Naive thymus-derived CD8-positive, alpha-beta T cell (primary cell): ENCODE measurements around the gene GNAI1. TPM values are rescaled to one million over a fixed set of nuclear protein-coding genes. Genes with fewer than 3 reads are reported as not detected.
"Not testable (repeated sequence)": the region's sequence is repeated elsewhere in the genome, so short reads cannot be mapped to it uniquely, and the experiment has no call there.

Experiments
- ATAC-seq, 2 donors: fragments of 150-1000 bp; cut with Tn5 transposase in 1 of 2; sonication (Bioruptor Pico), chemical (Tn5 transposase) in 1 of 2; 1 replicate in 1 of 2; 2 replicates in 1 of 2; pipeline ENCODE4 v1.10.0; 2021; ENCODE audit warnings: mild to moderate bottlenecking in 2 of 2, moderate library complexity in 2 of 2
- POLR2A ChIA-PET: fragments of 350-600 bp; sonication (Branson Sonifier 250); formaldehyde crosslinking; loops from one replicate; lab custom pipeline; 2021; ENCODE audit warnings: antibody characterized with exemption; lab: Charles Lee
- DNase-seq, 10 donors: peaks; one replicate each; pipeline versions ENCODE4 v3.0.0 to v3.0.0-alpha.2; 2020 to 2022
- H3K27ac Mint-ChIP-seq, 10 donors: one replicate each; pipeline ENCODE4 v1.8.0; 2020 to 2022; ENCODE audit warnings: mild to moderate bottlenecking in 10 of 10, mixed read lengths in 10 of 10, moderate library complexity in 4 of 10, inconsistent platforms in 1 of 10
- H3K27me3 Mint-ChIP-seq, 5 donors: one replicate each; pipeline ENCODE4 v1.8.0; 2021 to 2022; ENCODE audit warnings: mixed read lengths in 5 of 5
- H3K36me3 Mint-ChIP-seq, 3 donors: one replicate each; pipeline ENCODE4 v1.8.0; 2020 to 2022; ENCODE audit warnings: mixed read lengths in 3 of 3, mild to moderate bottlenecking in 2 of 3, inconsistent platforms in 1 of 3
- H3K4me1 Mint-ChIP-seq, 4 donors: one replicate each; pipeline ENCODE4 v1.8.0; 2021 to 2022; ENCODE audit warnings: mixed read lengths in 4 of 4
- H3K4me3 Mint-ChIP-seq, 10 donors: one replicate each; pipeline ENCODE4 v1.8.0; 2020 to 2022; ENCODE audit warnings: mild to moderate bottlenecking in 10 of 10, mixed read lengths in 10 of 10, moderate library complexity in 6 of 10, inconsistent platforms in 1 of 10
- H3K9me3 Mint-ChIP-seq, 9 donors: one replicate each; pipeline ENCODE4 v1.8.0; 2020 to 2022; ENCODE audit warnings: mixed read lengths in 9 of 9, mild to moderate bottlenecking in 3 of 9, inconsistent platforms in 1 of 9, moderate library complexity in 1 of 9
- polyA plus RNA-seq, 3 donors: library from polyadenylated mRNA; unstranded; fragments of 300-500 nt; fragmentation: Illumina TruSeq; gene quantifications; one replicate each; pipeline ENCODE4 v1.2.3, GENCODE V29; 2021
- total RNA-seq, 8 experiments: library from RNA in 2 of 8; stranded (reverse) in 2 of 8; gene quantifications; one replicate each; pipeline ENCODE4 v1.2.3 and lab custom pipeline; 2021 to 2026

The GNAI1 gene
- total and polyA plus RNA-seq, 5 experiments from 2014 or later = 1.5 to 10.1 (median 2.5) TPM

- no peak for DNase-seq
- H3K4me1 Mint-ChIP-seq = peaks cover 5 to 15% (median 14%) of the 10 kb centered on the region in 4 donors
- peak overlapping the region in 2 of 10 donors; percentile 23 to 32 for H3K27ac Mint-ChIP-seq
- POLR2A ChIA-PET = no interaction called here
- no peak for ATAC-seq
- H3K9me3 Mint-ChIP-seq = no peaks in the 10 kb centered on the region
- no peaks in the 10 kb centered on the region for H3K36me3 Mint-ChIP-seq
- H3K27me3 Mint-ChIP-seq = peaks cover 0 to 11% (median 0%) of the 10 kb centered on the region in 5 donors
- no peak overlapping the region for H3K4me3 Mint-ChIP-seq
These were observed 16.1 kb downstream of the GNAI1 start for GRCh38 chr7:80150611-80151273.

GRCh38 chr7:80151274-80151665 is 16.6 kb downstream of the GNAI1 start:
- H3K27me3 Mint-ChIP-seq = peaks cover 0 to 6% (median 0%) of the 10 kb centered on the region in 5 donors
- DNase-seq (peak in 4 of 10 donors; percentile 10 to 59 (median 46)), ATAC-seq (peak; percentile 37 to 95)
- H3K9me3 Mint-ChIP-seq = no peaks in the 10 kb centered on the region
- H3K4me1 Mint-ChIP-seq = peaks cover 5 to 15% (median 14%) of the 10 kb centered on the region in 4 donors
- H3K36me3 Mint-ChIP-seq = no peaks in the 10 kb centered on the region
- POLR2A ChIA-PET = no interaction called here
- H3K4me3 Mint-ChIP-seq = peak overlapping the region in 4 of 10 donors; percentile 23 to 68 (median 52)
- peak overlapping the region in 4 of 10 donors; percentile 20 to 43 (median 28) for H3K27ac Mint-ChIP-seq

- H3K4me3 Mint-ChIP-seq = no peak overlapping the region
- no peaks in the 10 kb centered on the region for H3K36me3 Mint-ChIP-seq
- POLR2A ChIA-PET = no interaction called here
- peaks cover 0 to 2% (median 0%) of the 10 kb centered on the region in 5 donors for H3K27me3 Mint-ChIP-seq
- peaks cover 5 to 15% (median 14%) of the 10 kb centered on the region in 4 donors for H3K4me1 Mint-ChIP-seq
- no peak overlapping the region for H3K27ac Mint-ChIP-seq
- no peak for ATAC-seq
- DNase-seq = no peak
- peaks cover 0 to 3% (median 0%) of the 10 kb centered on the region in 9 donors for H3K9me3 Mint-ChIP-seq
These were observed 18.8 kb downstream of the GNAI1 start for GRCh38 chr7:80153446-80153845.

- ATAC-seq (no peak), DNase-seq (no peak)
- POLR2A ChIA-PET = no interaction called here
- Mint-ChIP-seq H3K36me3 (no peaks in the 10 kb centered on the region), H3K4me3 (no peak overlapping the region), H3K27ac (no peak overlapping the region), H3K9me3 (peaks cover 0 to 3% (median 0%) of the 10 kb centered on the region in 9 donors), H3K27me3 (peaks cover 0 to 2% (median 0%) of the 10 kb centered on the region in 5 donors), H3K4me1 (peaks cover 8 to 15% (median 14%) of the 10 kb centered on the region in 4 donors)
These were observed 20.2 kb downstream of the GNAI1 start for GRCh38 chr7:80154656-80155333.

- Mint-ChIP-seq H3K27ac (no peak overlapping the region), H3K4me1 (peaks cover 7 to 15% (median 13%) of the 10 kb centered on the region in 4 donors), H3K27me3 (peaks cover 0 to under 1% (median 0%) of the 10 kb centered on the region in 5 donors), H3K4me3 (no peak overlapping the region), H3K9me3 (peaks cover 0 to 3% (median 0%) of the 10 kb centered on the region in 9 donors), H3K36me3 (no peaks in the 10 kb centered on the region)
- POLR2A ChIA-PET = no interaction called here
- no peak for ATAC-seq
- no peak for DNase-seq
These were observed 20.7 kb downstream of the GNAI1 start for GRCh38 chr7:80155374-80155773.

- POLR2A ChIA-PET, H3K4me3 Mint-ChIP-seq, ATAC-seq, DNase-seq, H3K4me1 Mint-ChIP-seq, H3K36me3 Mint-ChIP-seq, H3K9me3 Mint-ChIP-seq, H3K27me3 Mint-ChIP-seq, H3K27ac Mint-ChIP-seq: not testable (repeated sequence)
These were observed 23.1 kb downstream of the GNAI1 start for GRCh38 chr7:80157770-80158169.

- peaks cover 0 to 5% (median 0%) of the 10 kb centered on the region in 9 donors for H3K9me3 Mint-ChIP-seq
- ATAC-seq = no peak
- no peak overlapping the region for H3K4me3 Mint-ChIP-seq
- peaks cover 0 to 6% (median 3%) of the 10 kb centered on the region in 4 donors for H3K4me1 Mint-ChIP-seq
- no peak overlapping the region for H3K27ac Mint-ChIP-seq
- no peak for DNase-seq
- POLR2A ChIA-PET = no interaction called here
- H3K36me3 Mint-ChIP-seq = no peaks in the 10 kb centered on the region
- no peaks in the 10 kb centered on the region for H3K27me3 Mint-ChIP-seq
These were observed 25.2 kb downstream of the GNAI1 start for GRCh38 chr7:80159802-80160201.

- H3K36me3 Mint-ChIP-seq = no peaks in the 10 kb centered on the region
- DNase-seq = no peak
- H3K4me1 Mint-ChIP-seq = peaks cover 0 to 6% (median 3%) of the 10 kb centered on the region in 4 donors
- POLR2A ChIA-PET = no interaction called here
- no peak overlapping the region for H3K27ac Mint-ChIP-seq
- H3K27me3 Mint-ChIP-seq = no peaks in the 10 kb centered on the region
- ATAC-seq = no peak
- H3K4me3 Mint-ChIP-seq = no peak overlapping the region
- H3K9me3 Mint-ChIP-seq = peaks cover 0 to 5% (median 0%) of the 10 kb centered on the region in 9 donors
These were observed 26.8 kb downstream of the GNAI1 start for GRCh38 chr7:80161466-80161865.

GRCh38 chr7:80165177-80165576 is 30.5 kb downstream of the GNAI1 start:
- POLR2A ChIA-PET = no interaction called here
- H3K4me3 Mint-ChIP-seq = no peak overlapping the region
- no peak for ATAC-seq
- H3K4me1 Mint-ChIP-seq = peaks cover 0 to 6% (median 2%) of the 10 kb centered on the region in 4 donors
- H3K27me3 Mint-ChIP-seq = no peaks in the 10 kb centered on the region
- H3K9me3 Mint-ChIP-seq = peaks cover 0 to 11% (median 4%) of the 10 kb centered on the region in 9 donors
- no peak for DNase-seq
- H3K27ac Mint-ChIP-seq = no peak overlapping the region
- H3K36me3 Mint-ChIP-seq = peaks cover 0 to 5% (median 0%) of the 10 kb centered on the region in 3 donors

GRCh38 chr7:80170445-80170844 is 35.8 kb downstream of the GNAI1 start:
- Mint-ChIP-seq H3K9me3 (peaks cover 0 to 31% (median 11%) of the 10 kb centered on the region in 9 donors), H3K4me3 (no peak overlapping the region), H3K27ac (no peak overlapping the region), H3K27me3 (no peaks in the 10 kb centered on the region), H3K4me1 (peaks cover 5 to 13% (median 11%) of the 10 kb centered on the region in 4 donors), H3K36me3 (peaks cover 0 to 12% (median 4%) of the 10 kb centered on the region in 3 donors)
- ATAC-seq = no peak
- POLR2A ChIA-PET = no interaction called here
- no peak for DNase-seq

- peaks cover 0 to 31% (median 11%) of the 10 kb centered on the region in 9 donors for H3K9me3 Mint-ChIP-seq
- DNase-seq (peak in 3 of 10 donors; percentile 16 to 48 (median 43)), ATAC-seq (peak; percentile 41 to 82)
- POLR2A ChIA-PET = no interaction called here
- H3K4me3 Mint-ChIP-seq = peak overlapping the region; percentile 36 to 85 (median 72)
- peaks cover 6 to 18% (median 11%) of the 10 kb centered on the region in 4 donors for H3K4me1 Mint-ChIP-seq
- peak overlapping the region in 9 of 10 donors; percentile 9 to 93 (median 76) for H3K27ac Mint-ChIP-seq
- peaks cover 0 to 12% (median 4%) of the 10 kb centered on the region in 3 donors for H3K36me3 Mint-ChIP-seq
- H3K27me3 Mint-ChIP-seq = no peaks in the 10 kb centered on the region
These were observed 37.8 kb downstream of the GNAI1 start for GRCh38 chr7:80172387-80172786.

- no peak for ATAC-seq
- Mint-ChIP-seq H3K36me3 (peaks cover 0 to 8% (median 4%) of the 10 kb centered on the region in 3 donors), H3K4me3 (no peak overlapping the region), H3K9me3 (peaks cover 0 to 15% (median 6%) of the 10 kb centered on the region in 9 donors), H3K27me3 (no peaks in the 10 kb centered on the region), H3K27ac (no peak overlapping the region), H3K4me1 (peaks cover 11 to 36% (median 24%) of the 10 kb centered on the region in 4 donors)
- DNase-seq = no peak
- POLR2A ChIA-PET = no interaction called here
These were observed 41.1 kb downstream of the GNAI1 start for GRCh38 chr7:80175744-80176143.

- Mint-ChIP-seq H3K4me1 (peaks cover 8 to 24% (median 13%) of the 10 kb centered on the region in 4 donors), H3K4me3 (no peak overlapping the region), H3K27me3 (no peaks in the 10 kb centered on the region), H3K27ac (no peak overlapping the region), H3K9me3 (peaks cover 0 to 3% (median 0%) of the 10 kb centered on the region in 9 donors), H3K36me3 (no peaks in the 10 kb centered on the region)
- no peak for DNase-seq
- POLR2A ChIA-PET = no interaction called here
- ATAC-seq = no peak
These were observed 46.8 kb downstream of the GNAI1 start for GRCh38 chr7:80181411-80181810.
